NCI-H2107 treated with DMSO at 0.1 percent for 48 hours (cell line): Measurements from ENCODE around the gene PRKCA.
"Not testable (repeated sequence)": the region's sequence is repeated elsewhere in the genome, so short reads cannot be mapped to it uniquely, and the experiment has no call there.

Source experiments
- DNase-seq: peaks from one replicate; lab custom pipeline; 2025; ENCODE audit not compliant: unreplicated experiment; lab: John Stamatoyannopoulos, UW

Gene PRKCA

DNA sequence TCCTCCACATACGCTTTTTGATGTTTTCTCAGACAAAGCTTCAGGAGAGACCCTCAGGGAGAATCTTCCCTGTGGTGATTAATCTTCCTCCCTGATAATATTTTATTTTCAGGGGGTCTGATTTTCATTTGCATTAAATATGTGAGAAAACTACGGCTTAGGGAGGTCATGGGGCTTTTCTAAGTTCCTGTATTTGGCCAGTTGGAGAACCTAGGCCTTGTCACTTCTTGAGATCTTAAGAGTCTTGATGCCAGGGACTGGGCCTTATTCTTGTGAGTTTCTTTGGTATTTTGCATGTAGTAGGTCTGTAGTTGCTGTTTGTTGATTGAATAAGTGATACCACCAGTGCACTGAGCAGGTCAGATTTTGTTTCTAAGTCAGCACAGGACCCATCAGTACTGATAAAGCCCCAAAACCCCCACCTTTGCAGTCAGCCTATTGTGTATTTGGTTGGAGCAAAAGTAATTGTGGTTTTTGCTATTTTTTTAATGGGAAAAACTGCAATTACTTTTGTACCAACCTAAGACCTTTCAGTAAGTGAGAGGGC, 130.1 kb downstream of the PRKCA start:
- DNase-seq = no peak

DNA sequence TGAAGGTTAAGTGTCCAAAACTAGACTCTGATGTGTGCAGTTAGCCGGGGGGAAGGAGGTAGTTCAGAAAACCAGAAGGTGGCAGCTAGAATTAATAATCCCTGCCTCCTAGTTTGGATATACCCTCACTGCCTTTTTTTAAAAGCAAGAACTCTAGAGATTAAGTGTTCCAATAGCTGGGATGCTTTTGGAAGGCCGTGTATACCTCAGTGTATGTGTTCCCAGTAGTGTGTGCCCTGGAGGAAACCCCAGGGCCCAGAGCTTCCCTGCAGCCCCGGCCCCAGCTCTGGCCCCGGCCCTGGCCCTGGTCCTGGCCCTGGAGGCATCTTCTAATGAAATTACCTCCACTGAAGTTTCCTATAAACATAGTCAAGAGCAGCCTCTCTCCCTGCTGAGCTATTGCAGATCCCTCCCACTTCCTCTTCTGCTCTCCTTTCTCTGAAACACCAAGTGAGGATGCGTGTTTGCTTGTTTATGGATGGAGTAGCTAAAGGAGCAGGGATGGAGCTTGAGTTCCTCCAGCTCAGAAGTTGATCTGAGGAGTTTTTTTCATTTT, 130.7 kb downstream of the PRKCA start:
- DNase-seq = no peak

- no peak for DNase-seq
These were observed 132.8 kb downstream of the PRKCA start for GRCh38 chr17:66435182-66435581.

GRCh38 chr17:66436631-66437030, 134.2 kb downstream of the PRKCA start:
- no peak for DNase-seq

- no peak for DNase-seq
These were observed 135.1 kb downstream of the PRKCA start for GRCh38 chr17:66437476-66438026.

GRCh38 chr17:66438101-66438500, 135.7 kb downstream of the PRKCA start:
- DNase-seq = no peak

GRCh38 chr17:66441101-66441661, 138.8 kb downstream of the PRKCA start:
- no peak for DNase-seq

- no peak for DNase-seq
These were observed 140.8 kb downstream of the PRKCA start for GRCh38 chr17:66443166-66443565.

GRCh38 chr17:66443606-66444005, 141.2 kb downstream of the PRKCA start:
- no peak for DNase-seq

DNA sequence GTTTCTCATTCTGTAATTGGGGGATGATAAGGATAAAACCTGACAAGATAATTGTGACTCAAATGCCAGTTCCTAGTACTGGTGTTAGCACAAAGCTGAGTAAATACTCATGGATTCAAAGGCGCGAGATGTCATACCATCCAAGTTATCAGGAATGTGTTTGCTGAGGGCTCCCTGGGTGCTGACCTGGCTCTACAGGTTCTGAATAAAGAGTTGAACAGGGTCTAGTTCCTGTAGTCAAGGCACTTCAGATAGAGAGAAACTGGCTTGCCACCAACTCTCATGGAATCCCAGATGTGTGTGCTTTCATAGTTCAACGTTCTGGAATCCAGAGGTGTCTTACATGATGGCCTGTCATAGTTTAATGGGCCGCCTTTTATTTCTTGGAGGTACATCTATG, 141.6 kb downstream of the PRKCA start:
- no peak for DNase-seq

- DNase-seq = no peak
These were observed 142.8 kb downstream of the PRKCA start for GRCh38 chr17:66445229-66445628.

DNA sequence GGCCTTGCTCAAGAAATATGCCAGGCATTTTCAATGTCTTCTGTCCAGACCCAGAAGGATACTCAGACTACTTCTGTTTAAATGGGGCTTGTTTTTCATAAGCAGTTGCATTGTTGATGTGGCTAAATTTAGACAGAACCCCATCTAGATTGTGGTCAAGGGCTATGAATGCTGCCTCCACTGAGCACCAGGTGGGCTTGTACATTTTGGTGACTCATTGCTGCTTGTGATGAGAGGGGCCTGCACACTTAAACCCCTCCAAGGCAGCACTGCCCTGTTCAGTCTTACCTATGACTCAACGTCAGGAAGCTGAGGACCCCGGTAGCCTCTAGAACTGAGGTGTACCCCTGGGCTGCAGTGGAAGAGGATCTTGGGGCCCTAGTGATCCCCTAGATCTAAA, 144.0 kb downstream of the PRKCA start:
- no peak for DNase-seq

DNA sequence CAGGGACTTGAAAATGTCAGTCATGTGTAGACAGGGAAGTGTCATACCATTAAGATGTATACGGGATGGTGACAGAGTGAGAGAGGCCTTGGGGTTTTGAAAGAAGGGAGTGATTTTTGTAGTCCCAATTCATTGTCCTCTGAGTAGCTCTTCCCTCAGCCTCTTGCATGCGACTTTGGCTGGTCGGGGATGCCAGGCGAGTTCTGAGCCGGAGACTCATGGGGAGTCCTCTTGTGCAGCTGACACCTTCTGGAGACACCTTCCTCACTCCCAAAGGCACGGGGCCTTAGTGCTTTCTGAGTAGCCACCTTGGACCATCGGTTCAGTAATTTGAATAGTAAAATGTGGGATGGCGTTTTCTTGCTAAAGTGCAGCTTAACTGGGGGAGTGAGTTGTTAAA, 144.7 kb downstream of the PRKCA start:
- DNase-seq = no peak

GRCh38 chr17:66448026-66448639, 145.7 kb downstream of the PRKCA start:
- DNase-seq = no peak

- DNase-seq = no peak
These were observed 147.1 kb downstream of the PRKCA start for GRCh38 chr17:66449418-66449977.

DNA sequence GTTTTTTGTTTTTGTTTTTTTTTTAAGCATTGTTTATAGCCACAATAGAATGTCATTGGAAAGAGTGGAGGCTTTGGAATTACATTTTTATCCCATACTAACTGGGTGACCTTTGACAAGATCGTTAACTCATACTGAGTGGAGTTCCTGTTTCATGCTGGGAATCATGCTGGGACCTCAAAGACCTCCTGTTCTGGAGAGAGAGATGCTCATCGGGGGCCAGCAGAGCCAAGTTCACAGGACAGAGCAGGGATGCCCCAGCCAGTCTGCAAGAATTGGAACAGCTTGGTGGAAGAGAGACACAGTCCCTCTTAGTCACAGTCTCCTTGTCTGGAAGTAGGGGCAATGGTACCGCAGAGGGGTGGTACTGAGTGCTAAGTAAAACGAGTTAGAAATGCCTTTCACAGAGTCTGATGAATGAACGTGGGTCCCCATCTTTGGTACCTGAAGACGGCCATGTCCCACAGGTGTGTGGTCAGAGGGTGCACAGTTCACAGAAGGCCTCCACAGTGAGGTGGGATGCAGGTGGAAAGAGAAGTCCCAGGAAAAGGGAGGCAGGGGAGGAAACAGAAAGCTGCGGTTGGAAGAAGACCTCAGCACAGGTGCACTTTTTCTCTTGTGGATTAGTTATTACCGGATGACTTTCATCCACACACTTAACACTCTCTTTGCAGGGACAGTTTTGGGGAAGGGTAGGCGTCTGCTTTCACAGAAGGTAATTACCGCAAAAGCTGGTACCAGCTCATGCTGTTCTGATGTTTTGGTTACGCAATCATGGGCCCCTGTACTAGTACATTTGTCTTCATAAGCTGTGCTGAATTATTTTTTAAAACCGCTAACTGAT, 147.8 kb downstream of the PRKCA start:
- DNase-seq = no peak

- no peak for DNase-seq
These were observed 148.4 kb downstream of the PRKCA start for GRCh38 chr17:66450852-66451158.

- DNase-seq = no peak
These were observed 149.1 kb downstream of the PRKCA start for GRCh38 chr17:66451188-66452149.

DNA sequence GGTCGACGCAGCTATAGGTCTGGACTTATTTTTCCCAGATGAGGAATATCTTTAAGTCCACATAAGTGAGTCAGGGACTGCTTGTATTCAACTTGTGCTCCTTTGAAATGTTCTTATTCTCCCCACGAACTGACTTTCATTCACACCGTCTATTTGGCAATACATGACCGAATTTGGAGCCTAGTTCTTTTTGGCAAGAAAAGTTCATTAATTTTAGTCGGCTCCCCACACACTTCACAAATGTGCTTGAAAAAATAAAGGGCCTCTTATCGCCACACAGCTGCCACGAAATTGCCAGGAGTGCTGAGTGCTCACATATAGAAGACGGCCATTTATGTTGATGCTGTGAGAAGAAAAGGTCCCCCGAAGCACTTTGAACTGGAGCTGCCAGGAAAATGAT, 152.6 kb downstream of the PRKCA start:
- DNase-seq = no peak

GRCh38 chr17:66457499-66457898, 155.1 kb downstream of the PRKCA start:
- not testable (repeated sequence) for DNase-seq
